Measurements from ENCODE around the gene ZDHHC8. TPM values are rescaled to one million over a fixed set of nuclear protein-coding genes. Genes with fewer than 3 reads are reported as not detected.

ZDHHC8 gene
- total and polyA plus RNA-seq, 2 donors (not counting 1 experiment from before 2014, with no cell fraction given) = 94.4 to 96.9 TPM

GRCh38 chr22:20126284-20127029, 5.1 kb upstream of the ZDHHC8 start:
- ChIA-PET CTCF (no interaction called here), POLR2A (no interaction called here)
- DNase-seq (no peak), ATAC-seq (ENCODE audit: low read depth) (no peak)
- Histone ChIP-seq H2AFZ (ENCODE audit: insufficient read depth, low read depth, low read length, poor library complexity, severe bottlenecking) (no peak overlapping the region), H4K20me1 (ENCODE audit: control insufficient read depth, insufficient read depth, low read length, poor library complexity, severe bottlenecking) (peaks cover 31% of the 10 kb centered on the region), H3K36me3 (replicated peaks in 1 of 2; ENCODE audit: control extremely low read depth in 1 of 2, control insufficient read depth in 1 of 2, extremely low read depth in 1 of 2, insufficient read depth in 2 of 2, low read length in 1 of 2) (peaks cover 0 to 36% of the 10 kb centered on the region in 2 experiments), H3K4me1 (ENCODE audit: control insufficient read depth in 2 of 2, insufficient read depth in 2 of 2, low read length in 2 of 2) (peaks cover 0 to 6% of the 10 kb centered on the region in 2 donors), H3K4me2 (replicated peaks; ENCODE audit: low read depth, low read length, poor library complexity, severe bottlenecking) (no peak overlapping the region), H3K9me3 (ENCODE audit: control extremely low read depth in 1 of 3, control insufficient read depth in 2 of 3, insufficient read depth in 1 of 3, low read length in 2 of 3) (no peaks in the 10 kb centered on the region), H3K9ac (ENCODE audit: low read length) (no peak overlapping the region), H3K27me3 (replicated peaks in 1 of 4; ENCODE audit: control extremely low read depth in 1 of 4, control insufficient read depth in 3 of 4, insufficient read depth in 4 of 4, low read length in 3 of 4) (no peaks in the 10 kb centered on the region), H3K27ac (ENCODE audit: low read length in 2 of 2) (no peak overlapping the region), H3K4me3 (ENCODE audit: control extremely low read depth in 1 of 5, extremely low read depth in 1 of 5, insufficient read depth in 1 of 5, low read depth in 2 of 5, low read length in 4 of 5) (no peak overlapping the region), H3K79me2 (ENCODE audit: control insufficient read depth, insufficient read depth, low read length) (peaks cover 28% of the 10 kb centered on the region)
- Mint-ChIP-seq H3K27ac (no peak overlapping the region), H3K4me1 (peaks cover 7% of the 10 kb centered on the region), H3K4me3 (no peak overlapping the region), H3K9me3 (ENCODE audit: insufficient read depth) (no peaks in the 10 kb centered on the region), H3K27me3 (no peaks in the 10 kb centered on the region)
- TF ChIP-seq, protein P1, sequence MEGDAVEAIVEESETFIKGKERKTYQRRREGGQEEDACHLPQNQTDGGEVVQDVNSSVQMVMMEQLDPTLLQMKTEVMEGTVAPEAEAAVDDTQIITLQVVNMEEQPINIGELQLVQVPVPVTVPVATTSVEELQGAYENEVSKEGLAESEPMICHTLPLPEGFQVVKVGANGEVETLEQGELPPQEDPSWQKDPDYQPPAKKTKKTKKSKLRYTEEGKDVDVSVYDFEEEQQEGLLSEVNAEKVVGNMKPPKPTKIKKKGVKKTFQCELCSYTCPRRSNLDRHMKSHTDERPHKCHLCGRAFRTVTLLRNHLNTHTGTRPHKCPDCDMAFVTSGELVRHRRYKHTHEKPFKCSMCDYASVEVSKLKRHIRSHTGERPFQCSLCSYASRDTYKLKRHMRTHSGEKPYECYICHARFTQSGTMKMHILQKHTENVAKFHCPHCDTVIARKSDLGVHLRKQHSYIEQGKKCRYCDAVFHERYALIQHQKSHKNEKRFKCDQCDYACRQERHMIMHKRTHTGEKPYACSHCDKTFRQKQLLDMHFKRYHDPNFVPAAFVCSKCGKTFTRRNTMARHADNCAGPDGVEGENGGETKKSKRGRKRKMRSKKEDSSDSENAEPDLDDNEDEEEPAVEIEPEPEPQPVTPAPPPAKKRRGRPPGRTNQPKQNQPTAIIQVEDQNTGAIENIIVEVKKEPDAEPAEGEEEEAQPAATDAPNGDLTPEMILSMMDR (IDR thresholded peaks at IDR 0.05) = no peak
- no peak for TF ChIP-seq EZH2 (IDR thresholded peaks at IDR 0.05; ENCODE audit: borderline replicate concordance, insufficient read depth, low read depth, low read length, poor library complexity, severe bottlenecking)
- WGBS (ENCODE audit: insufficient coverage) = 72% methylated on average over 18 of the region's 19 CpGs
- intact Hi-C loops (cut with micrococcal nuclease) = no loop called here

DNA sequence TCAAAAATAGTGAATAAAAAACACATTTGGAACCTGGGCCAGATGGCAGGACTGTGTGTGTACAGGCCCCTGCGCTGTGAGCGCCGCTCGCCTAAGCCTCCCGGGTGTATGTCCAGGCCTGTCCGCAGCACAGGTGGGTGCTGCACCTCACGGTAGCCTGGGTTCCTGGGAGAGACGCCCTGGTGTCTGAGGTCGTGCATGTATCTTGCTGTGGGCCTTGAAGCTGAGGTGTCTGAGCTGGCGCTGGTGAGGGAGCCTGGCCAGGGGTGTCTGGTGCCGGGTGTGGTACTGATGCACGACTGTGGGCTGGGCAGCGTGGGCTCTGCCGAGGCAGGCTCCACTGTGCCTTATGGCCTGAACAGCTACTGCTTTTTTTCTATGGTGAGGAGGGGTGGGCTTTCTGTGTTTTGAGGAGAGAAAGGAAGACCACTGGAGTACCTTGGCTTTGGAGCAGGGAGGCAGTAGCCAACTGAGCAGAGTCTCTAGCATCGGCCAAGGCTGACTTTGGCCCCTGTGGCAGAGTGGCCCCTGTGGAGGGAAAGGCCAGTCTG, 4.2 kb upstream of the ZDHHC8 start:
- no peak overlapping the region for H3K27ac Mint-ChIP-seq

More for the DNA sequence above, 4.2 kb upstream of the ZDHHC8 start:
- no peaks in the 10 kb centered on the region for H3K9me3 Mint-ChIP-seq (ENCODE audit: insufficient read depth)
- Histone ChIP-seq H3K27ac (ENCODE audit: low read length in 2 of 2) (no peak overlapping the region), H3K9ac (ENCODE audit: low read length) (no peak overlapping the region), H3K4me3 (ENCODE audit: control extremely low read depth in 1 of 5, extremely low read depth in 1 of 5, insufficient read depth in 1 of 5, low read depth in 2 of 5, low read length in 4 of 5) (no peak overlapping the region), H3K36me3 (replicated peaks in 1 of 2; ENCODE audit: control extremely low read depth in 1 of 2, control insufficient read depth in 1 of 2, extremely low read depth in 1 of 2, insufficient read depth in 2 of 2, low read length in 1 of 2) (peaks cover 0 to 27% of the 10 kb centered on the region in 2 experiments), H3K4me1 (ENCODE audit: control insufficient read depth in 2 of 2, insufficient read depth in 2 of 2, low read length in 2 of 2) (peaks cover 2 to 10% of the 10 kb centered on the region in 2 donors), H3K27me3 (replicated peaks in 1 of 4; ENCODE audit: control extremely low read depth in 1 of 4, control insufficient read depth in 3 of 4, insufficient read depth in 4 of 4, low read length in 3 of 4) (no peaks in the 10 kb centered on the region), H3K79me2 (ENCODE audit: control insufficient read depth, insufficient read depth, low read length) (peaks cover 23% of the 10 kb centered on the region), H3K4me2 (replicated peaks; ENCODE audit: low read depth, low read length, poor library complexity, severe bottlenecking) (no peak overlapping the region), H2AFZ (ENCODE audit: insufficient read depth, low read depth, low read length, poor library complexity, severe bottlenecking) (no peak overlapping the region), H3K9me3 (ENCODE audit: control extremely low read depth in 1 of 3, control insufficient read depth in 2 of 3, insufficient read depth in 1 of 3, low read length in 2 of 3) (no peaks in the 10 kb centered on the region), H4K20me1 (ENCODE audit: control insufficient read depth, insufficient read depth, low read length, poor library complexity, severe bottlenecking) (peaks cover 25% of the 10 kb centered on the region)
- H3K4me3 Mint-ChIP-seq = no peak overlapping the region
- TF ChIP-seq EZH2 (IDR thresholded peaks at IDR 0.05; ENCODE audit: borderline replicate concordance, insufficient read depth, low read depth, low read length, poor library complexity, severe bottlenecking) = no peak
- TF ChIP-seq, protein P1 (IDR thresholded peaks at IDR 0.05) = no peak
- H3K27me3 Mint-ChIP-seq = no peaks in the 10 kb centered on the region
- intact Hi-C loops (cut with micrococcal nuclease) = no loop called here
- no peak for ATAC-seq (ENCODE audit: low read depth)
- no peak for DNase-seq
- 93% methylated on average over 15 of the region's 15 CpGs for WGBS (ENCODE audit: insufficient coverage)
- ChIA-PET CTCF (no interaction called here), POLR2A (no interaction called here)
- H3K4me1 Mint-ChIP-seq = peaks cover 2% of the 10 kb centered on the region

Measured in B cell (primary cell).